ENCODE data around the gene S100A6. TPM values are rescaled to one million over a fixed set of nuclear protein-coding genes. Genes with fewer than 3 reads are reported as not detected.
A peak's percentile ranks its signal among the peaks of the same experiment; 100 is the strongest.

Gene S100A6
- total RNA-seq, 1 donor from 2014 or later = 14.8 TPM

- peaks cover 7% of the 10 kb centered on the region for H3K4me1 Mint-ChIP-seq (ENCODE audit: low read depth)
- no peak for DNase-seq (ENCODE audit: low spot score, unreplicated experiment)
- no peaks in the 10 kb centered on the region for H3K9me3 Mint-ChIP-seq (ENCODE audit: low read depth)
- no peak overlapping the region for H3K4me3 Mint-ChIP-seq (ENCODE audit: low read depth)
- H3K36me3 Mint-ChIP-seq (ENCODE audit: insufficient read depth) = no peaks in the 10 kb centered on the region
- peak overlapping the region; percentile 3 for H3K27ac Mint-ChIP-seq
- peaks cover 28% of the 10 kb centered on the region for H3K27me3 Mint-ChIP-seq
- no peak for TF ChIP-seq CTCF (IDR thresholded peaks at IDR 0.05; ENCODE audit: unreplicated experiment)
Measured at GRCh38 chr1:153487707-153488106, 48.1 kb downstream of the S100A6 start.

- H3K27me3 Mint-ChIP-seq = peaks cover 32% of the 10 kb centered on the region
- DNase-seq (ENCODE audit: low spot score, unreplicated experiment) = no peak
- H3K9me3 Mint-ChIP-seq (ENCODE audit: low read depth) = no peaks in the 10 kb centered on the region
- no peak overlapping the region for H3K4me3 Mint-ChIP-seq (ENCODE audit: low read depth)
- peaks cover 6% of the 10 kb centered on the region for H3K4me1 Mint-ChIP-seq (ENCODE audit: low read depth)
- H3K36me3 Mint-ChIP-seq (ENCODE audit: insufficient read depth) = no peaks in the 10 kb centered on the region
- H3K27ac Mint-ChIP-seq = no peak overlapping the region
- no peak for TF ChIP-seq CTCF (IDR thresholded peaks at IDR 0.05; ENCODE audit: unreplicated experiment)
Measured at GRCh38 chr1:153485863-153486262, 49.9 kb downstream of the S100A6 start.

Other genes starting within 250 kb of the S100A6 start
- not detected in 2 replicates for gene PGLYRP3, start 223.0 kb downstream of the S100A6 start, total RNA-seq
- not detected in 2 replicates for gene PGLYRP4, start 187.2 kb downstream of the S100A6 start, total RNA-seq
- gene S100A9, start 178.1 kb downstream of the S100A6 start, total RNA-seq = 0.91 and 0.95 TPM in 2 replicates
- not detected in 2 replicates for gene S100A12, start 160.4 kb downstream of the S100A6 start, total RNA-seq
- gene S100A8, start 144.9 kb downstream of the S100A6 start, total RNA-seq = not detected in 2 replicates
- gene S100A7A, start 119.5 kb downstream of the S100A6 start, total RNA-seq = not detected in 2 replicates
- not detected in 2 replicates for gene S100A7, start 75.3 kb downstream of the S100A6 start, total RNA-seq
- not detected in 2 replicates for gene S100A5, start 4.9 kb upstream of the S100A6 start, total RNA-seq
- 7.6 and 11.1 TPM in 2 replicates for gene S100A4, start 9.8 kb upstream of the S100A6 start, total RNA-seq
- gene S100A3, start 13.3 kb upstream of the S100A6 start, total RNA-seq = 0.46 and 1.5 TPM in 2 replicates
- 0.36 and 1.6 TPM in 2 replicates for gene S100A2, start 29.9 kb upstream of the S100A6 start, total RNA-seq
- 46.8 and 50.2 TPM in 2 replicates for gene S100A16, start 77.1 kb upstream of the S100A6 start, total RNA-seq
- 1.4 and 2.8 TPM in 2 replicates for gene S100A14, start 80.3 kb upstream of the S100A6 start, total RNA-seq
- gene S100A13, start 91.5 kb upstream of the S100A6 start, total RNA-seq = 63.6 and 67.5 TPM in 2 replicates
- 0.80 TPM in 1 of 2 replicates, not detected in the other for gene S100A1, start 92.4 kb upstream of the S100A6 start, total RNA-seq
- gene CHTOP, start 98.1 kb upstream of the S100A6 start, total RNA-seq = 128 and 129 TPM in 2 replicates
- 38.0 and 42.3 TPM in 2 replicates for gene SNAPIN, start 122.7 kb upstream of the S100A6 start, total RNA-seq
- gene ILF2, start 135.0 kb upstream of the S100A6 start, total RNA-seq = 261 and 262 TPM in 2 replicates
- gene NPR1, start 142.7 kb upstream of the S100A6 start, total RNA-seq = 0.41 and 0.51 TPM in 2 replicates
- 145 and 152 TPM in 2 replicates for gene INTS3, start 192.1 kb upstream of the S100A6 start, total RNA-seq
- 29.5 and 36.6 TPM in 2 replicates for gene SLC27A3, start 239.4 kb upstream of the S100A6 start, total RNA-seq